ENCODE results near the gene HDGF. TPM values are rescaled to one million over a fixed set of nuclear protein-coding genes. Genes with fewer than 3 reads are reported as not detected.

HDGF gene
- 134 TPM for polyA plus RNA-seq (ENCODE audit: insufficient read length)

DNA sequence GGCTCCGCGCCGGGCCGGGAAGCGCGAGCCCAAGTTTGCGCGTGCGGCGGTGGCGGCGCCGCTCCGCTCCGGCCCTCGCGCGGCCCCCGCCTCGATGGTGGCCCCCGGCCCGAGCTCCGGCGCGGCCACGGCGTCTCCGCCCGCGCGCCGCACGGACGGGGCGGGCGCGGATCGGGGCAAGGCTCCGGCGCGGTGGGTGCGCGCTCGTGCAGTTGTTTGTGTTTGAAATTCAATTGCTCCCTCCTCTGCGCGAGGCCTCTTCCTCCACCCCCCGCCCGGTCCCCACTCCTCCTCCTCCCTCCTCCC lies at the start of gene HDGF:
TSS of gene HDGF (minus strand) at position 225 of the 306 bp plus-strand sequence. CDS start 246 bp downstream, outside the sequence.
- DNase-seq (ENCODE audit: low read depth): no peak

GRCh38 chr1:156797212-156797871 lies 45.9 kb upstream of the HDGF start:
- DNase-seq (ENCODE audit: low read depth): no peak

GRCh38 chr1:156796340-156797097 lies 45.0 kb upstream of the HDGF start:
- no peak for DNase-seq (ENCODE audit: low read depth)

DNA sequence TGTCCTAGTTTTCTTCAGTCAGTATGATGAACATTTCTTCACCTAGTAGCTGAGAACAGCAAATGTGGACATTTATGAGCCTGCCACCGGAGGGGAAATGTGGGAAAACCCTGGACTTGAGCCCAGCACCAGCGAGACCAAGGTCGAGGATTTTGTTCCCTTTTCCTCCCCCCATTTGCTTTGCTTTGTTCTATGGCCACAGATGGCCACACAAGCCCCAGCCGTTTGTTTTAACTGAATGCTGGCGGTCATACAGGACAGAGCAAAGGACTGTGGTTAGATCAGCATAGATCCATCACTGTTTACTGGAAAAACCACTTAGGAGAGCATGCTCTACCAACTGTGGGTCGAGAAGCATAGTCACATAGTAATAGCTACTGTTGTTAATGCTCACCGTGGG lies 44.3 kb upstream of the HDGF start:
- DNase-seq (ENCODE audit: low read depth): no peak

DNA sequence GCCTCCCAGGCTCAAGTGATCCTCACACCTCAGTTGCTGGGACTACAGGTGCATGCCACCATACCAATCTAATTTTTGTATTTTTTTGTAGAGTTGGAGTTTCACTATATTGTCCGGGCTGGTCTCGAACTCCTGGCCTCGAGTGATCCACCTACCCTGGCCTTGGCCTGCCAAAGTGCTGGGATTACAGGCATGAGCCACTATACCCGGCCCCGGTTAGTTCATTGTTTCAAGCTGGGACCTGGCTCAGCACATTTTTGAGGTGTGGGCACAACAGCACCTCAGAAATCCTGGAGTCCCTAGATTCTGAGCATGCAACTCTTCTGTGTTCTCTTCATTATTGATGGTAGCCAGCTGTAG lies 43.9 kb upstream of the HDGF start:
- no peak for DNase-seq (ENCODE audit: low read depth)

DNA sequence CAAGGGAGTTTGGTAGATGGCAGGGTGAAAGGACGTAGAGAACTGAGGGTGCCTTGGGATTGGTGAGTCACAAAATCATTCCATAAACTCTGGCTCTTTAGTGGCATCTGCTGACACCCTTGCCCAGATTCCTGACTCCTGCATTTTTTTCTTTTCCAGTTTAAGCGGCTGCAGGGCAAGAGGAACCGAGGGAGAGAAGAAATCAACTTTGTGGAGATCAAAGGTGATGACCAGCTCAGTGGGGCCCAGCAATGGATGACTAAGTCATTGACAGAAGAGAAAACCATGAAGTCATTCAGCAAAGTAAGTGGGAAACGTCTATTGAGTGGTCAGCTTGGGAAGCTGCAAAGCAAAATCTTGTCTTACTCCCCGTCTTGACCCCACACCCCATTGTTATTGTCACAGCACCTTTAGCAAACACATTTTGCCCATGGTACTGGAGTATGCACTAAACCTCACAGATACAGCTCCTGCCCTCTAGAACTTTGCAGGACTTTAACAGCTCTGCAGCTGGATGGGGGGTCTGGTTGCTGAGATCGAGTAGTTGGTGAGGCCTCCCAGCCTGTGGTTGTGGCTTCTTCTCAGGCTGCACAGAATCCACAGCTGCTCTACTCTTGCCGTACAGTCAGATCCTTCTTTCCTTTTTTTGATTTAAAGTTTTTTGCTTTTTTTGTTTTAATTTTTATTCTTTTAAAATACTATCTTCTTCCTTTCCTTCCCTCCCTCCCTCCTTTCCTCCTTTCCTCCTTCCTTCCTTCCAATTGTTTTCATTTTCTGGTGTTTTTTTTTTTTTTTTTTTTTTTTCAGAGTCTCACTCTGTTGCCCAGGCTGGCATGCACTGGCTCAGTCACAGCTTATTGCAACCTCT lies 43.3 kb upstream of the HDGF start:
- no peak for DNase-seq (ENCODE audit: low read depth)

- DNase-seq (ENCODE audit: low read depth): no peak
These were observed 38.3 kb upstream of the HDGF start for GRCh38 chr1:156789621-156790318.

- DNase-seq (ENCODE audit: low read depth): no peak
These were observed 36.7 kb upstream of the HDGF start for GRCh38 chr1:156788136-156788535.

DNA sequence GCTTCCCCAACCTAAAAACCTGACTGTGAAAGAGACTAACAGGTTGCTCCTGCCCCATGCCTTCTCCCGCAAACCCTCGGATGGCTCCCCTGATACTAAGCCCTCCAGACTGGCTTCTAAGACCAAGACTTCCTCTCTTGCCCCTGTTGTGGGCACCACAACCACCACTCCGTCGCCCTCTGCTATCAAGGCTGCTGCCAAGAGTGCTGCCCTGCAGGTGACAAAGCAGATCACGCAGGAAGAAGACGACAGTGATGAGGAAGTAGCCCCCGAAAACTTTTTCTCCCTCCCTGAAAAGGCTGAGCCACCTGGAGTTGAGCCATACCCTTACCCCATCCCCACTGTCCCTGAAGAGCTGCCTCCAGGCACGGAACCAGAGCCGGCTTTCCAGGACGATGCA lies 35.2 kb upstream of the HDGF start:
- DNase-seq (ENCODE audit: low read depth): no peak

DNA sequence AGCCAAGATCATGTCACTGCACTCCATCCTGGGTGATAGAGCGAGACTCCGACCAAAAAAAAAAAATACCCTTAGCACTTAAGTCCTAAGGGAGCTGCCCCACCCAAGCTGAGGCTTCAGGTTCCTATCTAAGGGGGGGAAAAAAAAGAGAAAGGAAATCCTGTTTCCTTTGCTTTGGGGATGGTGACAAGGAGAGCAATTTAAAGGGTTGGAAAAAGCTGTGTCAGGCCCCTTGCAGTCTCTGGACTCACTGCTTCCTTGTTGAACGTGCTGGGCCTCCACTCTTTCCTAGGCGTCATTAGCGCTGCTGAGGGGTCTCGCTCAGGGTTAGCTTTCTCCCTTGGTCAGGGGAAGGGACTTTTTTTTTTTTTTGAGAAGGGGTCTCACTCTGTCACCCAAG lies 34.0 kb upstream of the HDGF start:
- no peak for DNase-seq (ENCODE audit: low read depth)

- DNase-seq (ENCODE audit: low read depth): no peak
These were observed 30.2 kb upstream of the HDGF start for GRCh38 chr1:156781585-156782186.

GRCh38 chr1:156777573-156777972 lies 26.1 kb upstream of the HDGF start:
- DNase-seq (ENCODE audit: low read depth): no peak

DNA sequence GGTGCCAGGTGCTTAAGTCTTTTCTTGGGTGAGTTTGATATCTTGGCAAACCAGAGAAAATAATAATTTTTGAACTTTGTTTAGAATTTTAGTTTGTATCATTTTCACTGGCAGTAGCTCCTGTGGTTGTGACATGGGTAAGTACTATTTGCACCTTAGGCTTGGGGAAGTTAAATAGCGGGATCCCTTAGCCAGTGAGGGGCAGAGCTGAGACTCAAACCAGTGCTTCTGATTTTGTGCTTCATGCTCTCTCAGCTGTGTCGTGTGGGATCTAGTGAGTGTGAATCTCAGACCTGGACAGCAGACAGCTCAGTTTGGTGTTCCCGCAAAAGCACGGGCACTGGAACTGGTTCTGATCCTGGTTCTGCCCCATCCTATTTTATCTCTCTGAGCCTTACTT lies 25.5 kb upstream of the HDGF start:
- DNase-seq (ENCODE audit: low read depth): no peak

DNA sequence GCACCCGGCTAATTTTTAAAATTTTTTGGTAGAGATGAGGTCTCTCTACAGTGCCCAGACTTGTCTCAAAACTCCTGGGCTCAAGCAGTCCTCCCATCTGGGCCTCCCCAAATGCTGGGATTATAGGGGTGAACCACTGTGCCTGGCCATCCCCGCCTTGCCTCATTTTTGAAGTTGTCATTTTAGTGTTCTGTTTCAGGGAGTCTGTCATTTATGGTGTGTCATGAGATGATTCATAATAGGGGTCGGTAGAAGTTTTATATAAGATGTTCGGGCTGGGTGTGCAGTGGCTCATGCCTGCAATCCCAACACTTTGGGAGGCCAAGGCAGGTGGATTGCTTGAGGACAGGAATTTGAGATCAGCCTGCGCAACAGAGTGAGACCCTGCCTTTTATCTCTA lies 24.3 kb upstream of the HDGF start:
- no peak for DNase-seq (ENCODE audit: low read depth)

- no peak for DNase-seq (ENCODE audit: low read depth)
These were observed 22.1 kb upstream of the HDGF start for GRCh38 chr1:156773607-156774006.

- no peak for DNase-seq (ENCODE audit: low read depth)
These were observed 21.4 kb upstream of the HDGF start for GRCh38 chr1:156772728-156773497.

- no peak for DNase-seq (ENCODE audit: low read depth)
These were observed 20.7 kb upstream of the HDGF start for GRCh38 chr1:156772222-156772621.

GRCh38 chr1:156768610-156769295 lies 17.3 kb upstream of the HDGF start:
- DNase-seq (ENCODE audit: low read depth): no peak

- DNase-seq (ENCODE audit: low read depth): no peak
These were observed 16.6 kb upstream of the HDGF start for GRCh38 chr1:156767879-156768604.

All from forelimb muscle (tissue), 1 donor.